LHCN-M2 (cell line): ENCODE data around the gene HSBP1. TPM values are rescaled to one million over a fixed set of nuclear protein-coding genes. Genes with fewer than 3 reads are reported as not detected.

Source experiments
- DNase-seq: peaks from one replicate; pipeline ENCODE4 v3.0.0-alpha.2; 2012; ENCODE audit warnings: low read depth
- polyA plus RNA-seq: library from polyadenylated mRNA; unstranded; fragments of >200 nt; gene quantifications from one replicate; pipeline ENCODE4 v1.2.1, GENCODE V29; 2012; ENCODE audit warnings: missing spikeins
- total RNA-seq: library from RNA; depleted of rRNA; stranded (reverse); fragments of >200 nt; gene quantifications from 2 replicates; pipeline ENCODE4 v1.2.3, GENCODE V29; 2014; rRNA removed

HSBP1 gene
- total RNA-seq, result 20.1 and 25.7 TPM in 2 replicates
- polyA plus RNA-seq, result 226 TPM

DNA sequence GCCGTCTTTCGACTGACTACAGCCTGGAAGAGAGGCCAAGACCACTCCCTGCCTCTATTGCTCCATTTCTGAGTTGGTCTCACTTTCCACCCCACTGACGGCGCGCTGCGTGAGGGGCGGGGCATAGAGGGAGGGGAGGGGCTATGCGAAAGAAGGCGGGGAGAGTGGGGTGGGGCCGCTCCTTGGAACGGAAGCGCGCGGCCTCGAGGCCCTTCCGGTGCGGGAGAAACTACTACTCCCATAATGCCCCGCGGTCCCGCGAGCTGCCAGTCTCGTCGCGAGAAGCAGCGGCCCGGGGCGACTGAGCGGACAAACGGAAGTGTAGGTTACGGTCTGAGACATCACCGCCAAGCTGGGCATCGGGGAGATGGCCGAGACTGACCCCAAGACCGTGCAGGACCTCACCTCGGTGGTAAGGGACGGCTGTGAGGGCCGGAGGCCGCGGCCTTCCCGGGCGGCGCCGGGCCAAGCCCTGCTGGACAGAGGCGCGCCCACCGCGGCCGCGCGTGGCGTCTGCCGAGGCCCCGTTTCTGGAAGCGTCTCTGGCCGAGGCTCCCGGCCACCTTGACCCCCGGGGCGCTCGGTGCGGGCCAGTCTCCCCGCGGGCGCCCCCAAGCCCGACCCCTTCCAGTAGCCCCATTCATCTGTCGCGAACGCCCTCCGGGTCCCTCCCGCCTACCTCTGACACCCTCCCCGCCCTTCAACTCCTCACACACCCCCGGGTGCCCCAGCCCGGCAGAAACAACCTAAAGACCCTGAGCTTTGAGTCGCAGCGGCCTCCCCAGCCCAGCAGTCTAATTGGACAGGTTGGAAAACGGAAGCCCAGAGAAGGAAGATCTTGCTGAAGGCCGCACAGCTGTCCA, at the start of gene HSBP1:
HSBP1 (plus strand) TSS at position 269 of the 863 bp plus-strand sequence; CDS start at position 368, 99 bp downstream.
- peak; percentile 89 for DNase-seq

DNA sequence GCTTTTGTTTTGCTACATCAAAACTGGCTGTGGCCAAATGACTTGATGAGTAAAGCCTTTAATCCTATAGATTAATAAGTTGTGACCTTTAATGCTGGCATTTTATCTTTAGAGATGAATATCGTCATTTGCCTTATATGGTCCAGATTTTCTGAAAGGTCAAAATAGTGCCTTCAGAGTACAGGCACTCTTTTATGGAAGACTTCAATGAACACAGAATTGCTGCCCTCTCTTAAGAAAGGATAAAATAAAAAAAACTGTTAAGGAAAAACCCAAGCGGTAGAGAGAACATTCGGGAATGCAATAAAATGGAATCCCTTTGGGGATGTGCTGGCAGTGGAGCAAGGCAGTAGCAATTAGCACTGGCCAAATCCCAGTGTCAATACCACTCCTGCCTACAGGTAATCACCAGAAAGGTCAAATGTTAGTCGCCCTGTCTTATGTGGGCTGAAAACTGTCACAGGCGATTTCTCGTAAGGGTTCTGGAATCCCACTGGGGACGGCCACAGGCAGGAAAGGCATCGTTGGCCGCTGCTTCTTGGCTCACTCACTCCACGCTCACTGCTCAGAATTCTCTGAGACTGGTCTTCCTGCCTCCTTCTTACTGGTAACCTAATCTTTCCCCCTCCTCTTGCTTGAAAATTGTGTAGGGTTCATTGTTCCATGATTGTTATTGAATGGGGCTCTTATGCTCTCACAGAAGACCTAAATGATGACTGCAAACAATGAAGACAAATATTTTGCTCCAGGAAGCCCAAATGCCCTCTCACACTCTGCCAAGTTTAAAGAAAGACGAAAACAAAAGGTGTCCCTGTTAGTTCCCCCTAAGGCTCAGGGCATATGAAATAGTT, 45.4 kb upstream of the HSBP1 start:
- no peak for DNase-seq

- DNase-seq, result no peak
Measured at GRCh38 chr16:83762992-83763358, 44.8 kb upstream of the HSBP1 start.

DNA sequence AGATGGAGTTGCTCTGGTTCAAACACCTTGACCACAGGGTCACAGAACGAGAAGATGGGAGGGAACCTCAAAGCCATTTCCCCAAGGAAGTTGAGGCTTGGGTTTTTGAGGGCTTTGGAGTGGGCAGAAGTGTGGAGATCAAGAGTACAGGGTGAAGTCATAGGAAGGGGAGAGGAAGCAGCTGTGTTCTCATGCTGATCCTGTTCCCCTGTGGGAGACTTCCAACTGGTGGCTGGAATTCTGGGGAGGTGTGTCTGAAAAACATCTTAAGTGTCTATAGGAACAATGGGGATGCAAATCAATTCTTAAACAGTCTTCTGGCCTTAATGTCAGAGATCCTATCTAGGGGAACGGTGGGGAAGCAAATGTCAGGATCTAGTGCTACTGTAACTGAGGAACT, 38.8 kb upstream of the HSBP1 start:
- peak; percentile 7 for DNase-seq

DNA sequence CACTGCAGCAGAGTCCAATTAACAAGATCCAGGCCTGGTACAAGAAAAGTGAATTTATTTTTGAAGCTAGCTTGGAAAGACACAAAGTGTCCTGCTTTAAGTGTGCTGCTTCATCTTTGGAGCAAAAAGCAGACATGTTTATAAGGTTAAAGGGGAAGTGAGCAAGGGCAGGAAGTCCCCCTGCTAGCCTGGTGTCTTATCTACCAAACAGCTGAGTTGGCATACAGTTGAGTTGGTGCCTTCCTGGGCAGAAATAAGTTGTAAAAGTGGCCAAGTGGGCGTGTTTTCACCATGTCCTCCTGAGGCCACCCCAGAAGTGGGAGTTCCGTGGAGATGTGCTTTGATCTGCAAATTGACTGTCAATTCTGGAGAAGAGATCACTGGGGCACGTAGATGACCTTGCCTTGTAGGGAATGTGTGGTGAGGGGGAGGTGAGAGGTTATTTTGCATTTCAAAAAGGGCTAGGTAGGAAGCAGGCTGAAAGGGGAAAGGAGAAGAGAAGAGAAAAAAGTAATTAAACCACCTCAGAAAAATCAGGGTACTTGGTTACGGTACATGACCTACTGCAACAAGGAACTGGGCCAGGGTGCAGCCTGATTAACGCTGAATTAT, 38.3 kb upstream of the HSBP1 start:
- DNase-seq, result no peak

DNA sequence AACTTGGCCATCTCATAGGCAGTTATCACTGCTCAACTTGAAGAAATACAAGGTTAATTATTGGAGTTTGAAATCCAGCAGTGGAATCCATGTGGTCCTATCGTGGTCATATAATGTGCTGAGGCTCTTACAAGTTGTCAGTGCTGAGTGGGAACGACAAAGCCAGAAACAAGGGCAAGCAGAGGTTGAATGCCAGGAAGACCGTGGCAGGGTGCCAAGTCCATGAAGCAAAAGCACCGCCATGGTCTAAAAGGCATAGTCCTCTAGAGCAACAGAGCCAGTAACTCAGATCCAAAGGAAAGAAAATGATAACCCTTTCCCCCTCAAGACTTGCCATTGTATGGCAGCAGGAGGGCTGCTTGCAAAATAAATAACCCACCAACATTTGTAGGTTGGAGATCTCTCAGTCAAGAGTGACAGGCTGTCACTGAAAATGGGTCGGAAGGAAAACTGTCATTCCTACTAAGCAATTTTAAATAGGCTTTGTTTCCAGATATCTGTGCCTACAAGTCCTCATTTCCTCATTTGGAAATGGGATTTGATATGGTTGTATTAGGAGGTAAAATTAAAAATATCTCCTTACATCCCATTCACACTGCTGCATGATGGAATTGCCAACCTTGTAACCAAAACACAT, 36.4 kb upstream of the HSBP1 start:
- no peak for DNase-seq

DNA sequence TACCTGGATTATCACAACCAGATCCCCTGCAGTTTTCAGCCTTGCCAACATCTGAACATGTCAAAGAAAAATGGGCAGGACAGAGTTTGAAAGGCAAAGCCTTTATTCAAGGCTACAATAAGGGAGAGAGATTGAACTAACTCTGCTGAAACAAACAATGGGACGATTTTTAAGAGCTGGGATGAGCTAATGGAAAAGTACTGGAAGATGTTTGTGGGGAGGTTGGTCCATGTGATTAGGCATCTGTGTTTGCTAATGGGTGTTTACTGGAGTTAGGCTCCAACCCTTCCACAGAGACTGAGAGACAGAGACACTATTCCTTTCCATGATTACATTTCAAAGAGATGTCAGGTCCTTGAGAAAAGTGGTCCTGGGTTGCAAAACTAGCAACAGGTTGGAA, 35.0 kb upstream of the HSBP1 start:
- no peak for DNase-seq

- no peak for DNase-seq
Measured at GRCh38 chr16:83774066-83774465, 33.7 kb upstream of the HSBP1 start.

GRCh38 chr16:83776944-83777343, 30.8 kb upstream of the HSBP1 start:
- no peak for DNase-seq

DNA sequence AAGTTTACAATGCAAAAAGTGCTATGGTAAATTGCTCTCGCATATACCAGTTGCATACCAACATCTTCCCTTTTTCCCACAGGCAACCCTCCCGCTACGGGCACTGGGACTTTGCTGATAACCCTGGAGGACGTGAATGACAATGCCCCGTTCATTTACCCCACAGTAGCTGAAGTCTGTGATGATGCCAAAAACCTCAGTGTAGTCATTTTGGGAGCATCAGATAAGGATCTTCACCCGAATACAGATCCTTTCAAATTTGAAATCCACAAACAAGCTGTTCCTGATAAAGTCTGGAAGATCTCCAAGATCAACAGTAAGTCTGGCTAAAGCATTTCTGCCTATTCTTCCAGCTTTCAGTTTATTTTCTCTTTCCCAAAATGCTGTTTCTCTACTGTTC, 27.9 kb upstream of the HSBP1 start:
- peak; percentile 5 for DNase-seq

- no peak for DNase-seq
Measured at GRCh38 chr16:83785455-83785854, 22.3 kb upstream of the HSBP1 start.

GRCh38 chr16:83789642-83790401, 18.0 kb upstream of the HSBP1 start:
- no peak for DNase-seq

DNA sequence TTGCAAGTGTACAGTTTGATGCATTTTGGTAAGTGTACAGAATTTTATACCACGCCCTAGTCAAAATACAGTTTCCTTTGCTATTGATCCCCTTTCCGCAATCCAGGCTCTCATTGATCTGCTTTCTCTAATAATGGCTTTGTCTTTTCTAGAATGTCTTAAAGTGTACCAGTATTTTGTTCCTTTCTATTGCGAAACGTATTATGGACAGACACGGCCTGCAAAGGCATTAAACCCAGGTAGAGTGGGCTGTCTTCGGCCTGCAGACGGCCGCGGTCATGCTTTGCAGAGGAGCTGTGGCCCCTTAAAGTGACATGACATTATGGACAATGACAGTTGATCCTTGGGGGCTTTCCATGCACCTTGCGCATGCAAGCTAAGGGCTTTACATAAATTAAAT, 15.9 kb upstream of the HSBP1 start:
- DNase-seq, result no peak

DNA sequence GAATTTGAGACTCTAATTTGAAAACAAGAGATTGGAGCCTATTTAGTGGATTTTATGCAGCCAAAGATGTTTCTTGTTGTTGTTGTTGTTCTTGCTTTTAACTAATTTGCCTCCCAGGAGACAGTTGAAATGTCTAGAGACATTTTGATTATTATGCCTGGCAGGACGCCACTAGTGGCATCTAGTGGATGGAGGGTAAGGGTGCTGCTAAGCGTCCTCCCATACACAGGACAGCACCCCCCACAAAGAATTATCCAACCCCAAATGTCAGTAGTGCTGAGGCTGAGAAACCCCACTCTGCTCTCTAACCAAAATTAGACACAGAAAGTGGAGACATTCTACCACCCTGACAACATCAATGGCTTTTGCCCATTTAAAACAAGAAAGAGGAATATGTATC, 15.4 kb upstream of the HSBP1 start:
- no peak for DNase-seq

DNA sequence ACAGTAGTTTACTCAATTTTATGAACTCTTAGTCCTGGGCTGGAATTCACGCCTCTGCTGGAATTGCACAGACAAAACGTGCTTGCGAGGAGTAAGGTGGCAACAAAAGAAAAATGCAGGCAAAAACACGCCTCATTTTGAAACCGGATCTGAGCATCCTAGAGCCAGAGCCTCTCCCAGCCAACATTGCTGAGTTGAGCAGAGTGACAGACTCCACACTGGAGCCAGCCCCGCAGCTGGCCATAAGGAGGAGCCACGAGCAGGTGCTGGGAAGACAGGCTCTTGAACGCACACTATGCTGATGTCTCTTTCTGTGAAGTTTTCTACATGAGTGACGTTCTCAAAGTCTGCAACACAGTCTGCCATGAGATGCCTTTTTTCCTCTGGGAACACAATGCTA, 14.6 kb upstream of the HSBP1 start:
- DNase-seq, result no peak

DNA sequence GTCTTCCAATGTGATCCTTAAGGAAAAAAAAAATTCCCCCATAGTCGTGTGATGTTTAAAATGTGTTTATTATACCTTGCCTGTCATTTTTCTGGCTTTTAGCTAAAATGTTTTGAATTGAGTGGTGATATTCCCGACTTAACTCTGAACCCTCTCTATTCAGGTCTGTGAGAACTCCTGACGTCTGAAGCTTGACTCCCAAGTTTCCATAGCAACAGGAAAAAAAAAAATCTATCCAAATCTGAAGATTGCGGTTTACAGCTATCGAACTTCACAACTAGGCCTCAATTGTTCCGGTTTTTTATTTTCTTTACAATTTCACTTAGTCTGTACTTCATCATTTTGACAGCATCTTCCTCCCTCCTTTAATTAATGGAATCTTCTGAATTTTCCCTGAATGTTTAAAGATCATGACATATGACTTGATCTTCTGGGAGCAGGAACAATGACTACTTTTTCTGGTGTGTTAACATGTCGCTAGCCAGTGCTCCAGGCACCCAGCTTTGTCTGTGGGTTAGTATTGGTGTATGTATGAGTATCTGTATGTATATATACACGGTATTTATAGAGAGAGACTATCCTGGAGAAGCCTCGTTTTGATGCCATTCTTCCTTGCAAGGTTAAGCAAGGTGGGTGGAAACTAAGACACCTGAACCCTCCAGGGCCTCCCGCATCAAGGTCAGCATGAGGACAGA, 12.8 kb upstream of the HSBP1 start:
- DNase-seq, result no peak

DNA sequence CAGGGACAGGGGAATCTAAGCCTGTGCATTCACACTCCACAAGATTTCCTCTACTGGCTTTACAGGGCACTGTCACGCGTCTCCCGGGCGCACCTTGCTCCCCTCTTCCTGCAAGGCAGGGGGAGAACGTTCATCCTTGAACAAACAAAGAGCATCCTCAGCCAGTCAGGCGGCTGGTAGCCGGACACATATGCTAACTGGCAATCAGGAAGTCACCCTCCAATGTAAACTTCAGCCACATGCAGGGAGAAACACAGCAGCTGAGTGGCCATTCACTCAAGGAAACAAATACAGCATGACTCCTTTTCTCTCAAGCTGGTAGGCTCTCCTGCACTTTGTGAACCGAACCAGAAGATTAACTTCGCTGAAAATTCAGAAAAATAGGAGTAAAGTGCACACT, 10.8 kb upstream of the HSBP1 start:
- no peak for DNase-seq

DNA sequence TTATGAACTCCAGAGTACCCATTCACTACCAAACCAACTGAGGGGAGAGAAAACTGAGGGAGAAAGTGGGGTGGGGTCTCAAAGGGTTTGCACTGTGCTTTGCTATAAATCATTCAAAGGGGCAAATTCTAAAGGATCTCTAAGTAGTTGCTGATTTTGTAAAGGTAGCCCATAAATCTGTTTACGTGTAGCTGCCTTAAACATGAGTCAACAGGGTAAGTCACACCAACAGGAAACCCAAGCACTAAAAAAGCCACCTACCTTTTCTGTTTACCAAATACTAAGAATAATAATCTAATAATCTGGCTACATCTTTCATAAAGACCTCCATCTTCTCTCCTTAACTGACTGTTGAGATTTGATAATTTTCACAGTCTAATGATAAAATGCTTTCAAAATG, 8.4 kb upstream of the HSBP1 start:
- no peak for DNase-seq

DNA sequence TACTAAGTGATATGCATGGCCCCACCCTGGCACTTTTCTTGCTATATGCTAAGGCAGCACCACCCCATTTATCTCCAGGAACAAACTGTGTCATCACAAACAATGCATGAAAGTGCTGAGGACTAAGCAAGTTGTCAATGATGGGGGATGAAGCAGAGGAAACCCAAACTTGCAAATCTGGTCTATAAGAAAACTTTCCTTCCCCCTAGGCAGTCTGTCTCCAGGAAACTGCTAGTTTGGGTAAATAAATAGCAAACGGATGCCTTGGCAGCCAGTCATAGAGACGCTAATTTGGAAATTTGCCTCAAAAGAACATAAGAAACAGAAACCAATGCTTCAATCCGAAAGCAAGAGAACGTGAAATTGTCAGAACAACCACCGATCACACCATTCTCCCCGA, 5.6 kb upstream of the HSBP1 start:
- peak; percentile 63 for DNase-seq

DNA sequence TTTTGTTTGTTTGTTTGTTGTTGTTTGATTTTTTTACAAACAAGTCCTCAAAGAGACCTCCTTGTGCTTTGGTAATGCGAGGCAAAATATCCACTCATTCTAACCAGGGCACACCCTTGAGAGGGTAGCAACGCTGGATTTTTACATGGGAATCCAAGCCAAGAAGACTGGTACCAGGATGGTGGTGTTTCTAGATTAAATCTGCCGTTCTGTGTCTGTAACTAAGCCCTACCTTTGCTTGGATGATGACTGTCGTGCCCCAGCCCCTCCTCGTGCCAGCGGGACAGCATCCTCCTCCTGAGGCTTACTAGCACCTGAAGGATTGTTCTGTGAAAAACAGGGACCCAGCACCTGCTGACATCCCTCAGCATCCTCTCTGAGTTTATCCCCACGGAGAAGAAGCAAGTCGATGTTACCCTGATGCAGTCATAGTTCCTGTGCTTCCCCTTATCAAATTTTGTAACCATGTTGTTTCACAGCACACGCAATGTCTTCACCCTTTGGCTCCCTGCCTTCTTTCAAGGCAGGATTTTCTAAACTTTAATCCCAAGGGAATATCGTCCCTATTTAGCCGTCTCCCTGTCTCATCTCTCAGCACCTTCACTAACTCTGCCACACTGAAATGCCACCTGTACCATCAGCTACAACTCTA, 5.1 kb upstream of the HSBP1 start:
- DNase-seq, result no peak
